ENCODE data around the gene POLDIP3.

The POLDIP3 gene

DNA sequence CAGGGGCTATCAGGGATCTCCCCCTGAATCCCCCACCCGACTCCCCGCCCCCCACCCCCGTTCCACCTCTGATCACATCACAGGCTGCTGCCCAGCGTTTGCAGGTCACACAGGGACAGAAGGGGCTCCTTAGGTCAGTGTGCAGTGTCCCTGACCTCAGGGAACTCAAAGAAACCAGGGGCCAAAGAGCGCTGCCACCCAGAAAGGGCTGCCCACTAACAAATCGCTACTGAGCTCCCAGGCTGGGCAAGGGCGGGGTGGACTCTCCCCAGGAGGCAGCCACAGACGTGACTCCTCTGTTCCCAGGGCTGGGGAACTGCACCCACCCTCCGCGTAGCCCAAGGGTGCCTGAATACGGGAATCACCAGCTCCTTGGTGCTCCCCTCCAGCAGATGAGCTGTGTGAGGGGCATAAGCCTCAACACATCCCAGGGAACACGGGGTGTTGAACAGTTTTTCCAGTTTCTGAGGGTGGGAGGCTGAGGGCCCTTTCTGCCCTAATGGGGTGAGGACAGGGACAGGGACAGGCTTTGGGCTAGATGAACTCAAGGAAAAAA, 9.9 kb upstream of the POLDIP3 start:
- H3K4me3 ChIP-seq (ENCODE audit: low read depth, low read length): no peak overlapping the region
- no peak for DNase-seq (ENCODE audit: low read depth)
- TF ChIP-seq, protein P1, sequence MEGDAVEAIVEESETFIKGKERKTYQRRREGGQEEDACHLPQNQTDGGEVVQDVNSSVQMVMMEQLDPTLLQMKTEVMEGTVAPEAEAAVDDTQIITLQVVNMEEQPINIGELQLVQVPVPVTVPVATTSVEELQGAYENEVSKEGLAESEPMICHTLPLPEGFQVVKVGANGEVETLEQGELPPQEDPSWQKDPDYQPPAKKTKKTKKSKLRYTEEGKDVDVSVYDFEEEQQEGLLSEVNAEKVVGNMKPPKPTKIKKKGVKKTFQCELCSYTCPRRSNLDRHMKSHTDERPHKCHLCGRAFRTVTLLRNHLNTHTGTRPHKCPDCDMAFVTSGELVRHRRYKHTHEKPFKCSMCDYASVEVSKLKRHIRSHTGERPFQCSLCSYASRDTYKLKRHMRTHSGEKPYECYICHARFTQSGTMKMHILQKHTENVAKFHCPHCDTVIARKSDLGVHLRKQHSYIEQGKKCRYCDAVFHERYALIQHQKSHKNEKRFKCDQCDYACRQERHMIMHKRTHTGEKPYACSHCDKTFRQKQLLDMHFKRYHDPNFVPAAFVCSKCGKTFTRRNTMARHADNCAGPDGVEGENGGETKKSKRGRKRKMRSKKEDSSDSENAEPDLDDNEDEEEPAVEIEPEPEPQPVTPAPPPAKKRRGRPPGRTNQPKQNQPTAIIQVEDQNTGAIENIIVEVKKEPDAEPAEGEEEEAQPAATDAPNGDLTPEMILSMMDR (conservative IDR thresholded peaks at IDR 0.05; ENCODE audit: low read depth, low read length): no peak

DNA sequence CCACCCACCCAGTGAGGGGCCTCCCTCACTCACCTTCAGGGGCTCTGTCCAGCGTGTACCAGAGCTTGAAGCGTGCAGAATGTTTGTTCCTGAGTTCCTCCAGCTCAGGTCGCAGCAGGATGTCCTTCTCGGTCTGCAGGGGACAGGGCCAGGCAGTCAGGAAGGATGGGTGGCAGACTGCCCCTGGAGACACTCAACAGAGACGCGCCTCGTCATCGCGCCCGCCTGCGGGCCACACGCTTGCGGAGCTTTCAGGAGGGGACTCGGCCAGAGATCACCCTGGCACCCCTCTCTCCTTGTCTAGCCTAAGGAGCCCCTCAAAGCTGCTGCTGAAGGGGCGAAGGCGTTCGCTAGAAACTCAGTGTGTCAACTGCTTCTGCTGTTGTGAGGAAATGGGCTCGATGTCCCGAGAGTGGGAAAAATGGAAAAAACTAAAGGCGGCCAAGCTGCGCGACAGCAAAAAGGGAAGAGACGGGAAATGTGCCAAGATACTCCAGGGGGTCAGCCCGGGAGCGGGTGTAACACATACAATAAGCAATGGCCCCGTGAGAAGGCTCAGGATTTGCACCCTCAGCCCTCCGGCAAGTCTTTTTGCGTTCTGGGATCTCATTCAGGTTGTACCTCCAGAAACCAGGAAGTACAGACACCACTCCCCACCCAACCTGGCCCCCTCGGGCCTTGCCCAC, 9.2 kb upstream of the POLDIP3 start:
- TF ChIP-seq, protein P1 (conservative IDR thresholded peaks at IDR 0.05; ENCODE audit: low read depth, low read length): no peak
- no peak for DNase-seq (ENCODE audit: low read depth)
- no peak overlapping the region for H3K4me3 ChIP-seq (ENCODE audit: low read depth, low read length)

DNA sequence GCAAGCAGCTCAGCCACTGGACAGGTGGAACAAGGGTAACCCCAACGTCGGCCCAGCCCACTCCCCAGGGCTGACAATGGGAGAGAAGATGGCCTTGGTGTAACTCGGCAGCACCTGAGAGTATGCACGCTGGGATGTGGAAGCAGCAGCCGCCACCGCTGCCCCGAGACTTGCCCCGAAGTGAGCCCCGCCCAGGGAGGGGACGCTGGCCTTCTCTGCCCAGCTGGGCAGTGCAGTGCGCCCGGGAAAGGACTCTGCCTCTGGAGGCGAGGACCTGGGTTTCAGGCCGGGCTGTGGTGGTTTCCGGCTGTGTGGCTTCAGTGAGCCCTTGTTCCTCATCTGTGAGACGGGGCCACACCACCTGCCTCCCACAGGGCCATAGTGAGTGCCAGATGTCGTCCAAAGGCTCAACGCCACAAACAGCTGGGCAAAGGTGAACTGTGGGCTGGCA, 8.6 kb upstream of the POLDIP3 start:
- H3K4me3 ChIP-seq (ENCODE audit: low read depth, low read length): no peak overlapping the region
- TF ChIP-seq, protein P1 (conservative IDR thresholded peaks at IDR 0.05; ENCODE audit: low read depth, low read length): no peak
- no peak for DNase-seq (ENCODE audit: low read depth)

DNA sequence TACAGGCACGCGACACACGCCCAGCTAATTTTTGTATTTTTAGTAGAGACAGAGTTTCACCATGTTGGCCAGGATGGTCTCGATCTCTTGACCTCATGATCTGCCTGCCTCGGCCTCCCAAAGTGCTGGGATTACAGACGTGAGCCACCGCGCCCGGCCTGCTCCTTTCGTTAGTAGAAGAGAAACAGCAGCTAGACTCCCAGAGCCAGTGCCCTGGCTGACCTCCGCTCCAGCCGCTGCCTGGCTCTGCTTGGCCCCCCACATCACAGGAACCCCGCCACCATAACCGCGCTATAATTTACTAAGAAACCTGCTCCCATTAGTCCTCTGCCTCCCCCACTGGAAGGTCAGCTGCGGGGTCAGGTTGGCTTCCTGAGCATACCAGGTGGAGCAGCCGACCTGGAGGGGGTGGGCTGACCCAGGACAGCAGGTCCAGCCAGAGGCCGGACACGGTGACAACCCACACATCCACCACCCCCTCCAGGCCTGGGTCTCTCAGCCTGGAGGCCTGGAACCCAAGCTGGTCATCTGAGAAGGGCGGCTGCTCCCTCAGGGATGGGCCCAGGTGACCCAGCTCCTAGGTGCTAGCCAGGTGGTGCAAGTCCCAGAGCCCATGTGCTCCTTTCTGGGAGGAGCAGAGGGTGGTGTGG, 7.5 kb upstream of the POLDIP3 start:
- H3K4me3 ChIP-seq (ENCODE audit: low read depth, low read length): no peak overlapping the region
- TF ChIP-seq, protein P1 (conservative IDR thresholded peaks at IDR 0.05; ENCODE audit: low read depth, low read length): no peak
- DNase-seq (ENCODE audit: low read depth): no peak

DNA sequence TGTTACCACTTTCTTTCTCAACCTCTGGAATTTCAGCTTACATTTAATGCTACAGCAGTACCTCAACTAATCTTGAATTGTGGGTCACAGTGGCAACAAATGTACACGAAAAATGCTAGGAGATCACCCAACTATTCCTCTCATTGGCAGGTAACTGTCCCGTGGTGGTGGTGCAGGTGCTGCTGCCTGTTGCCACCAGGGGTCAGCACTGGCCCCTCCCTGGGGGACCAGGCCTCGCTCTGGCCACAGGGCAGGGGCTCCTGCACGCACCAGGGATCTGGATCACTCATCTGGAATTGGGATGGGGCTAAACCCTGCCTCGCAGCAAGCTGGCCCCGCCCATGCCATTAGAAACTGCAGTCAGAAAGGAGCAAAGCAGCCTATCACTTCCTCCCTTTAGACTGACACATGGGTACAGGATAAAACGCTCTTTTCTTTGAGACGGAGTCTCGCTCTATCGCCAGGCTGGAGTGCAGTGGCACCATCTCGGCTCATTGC, 6.9 kb upstream of the POLDIP3 start:
- TF ChIP-seq, protein P1 (conservative IDR thresholded peaks at IDR 0.05; ENCODE audit: low read depth, low read length): peak; percentile 95
- DNase-seq (ENCODE audit: low read depth): peak; percentile 68
- no peak overlapping the region for H3K4me3 ChIP-seq (ENCODE audit: low read depth, low read length)

DNA sequence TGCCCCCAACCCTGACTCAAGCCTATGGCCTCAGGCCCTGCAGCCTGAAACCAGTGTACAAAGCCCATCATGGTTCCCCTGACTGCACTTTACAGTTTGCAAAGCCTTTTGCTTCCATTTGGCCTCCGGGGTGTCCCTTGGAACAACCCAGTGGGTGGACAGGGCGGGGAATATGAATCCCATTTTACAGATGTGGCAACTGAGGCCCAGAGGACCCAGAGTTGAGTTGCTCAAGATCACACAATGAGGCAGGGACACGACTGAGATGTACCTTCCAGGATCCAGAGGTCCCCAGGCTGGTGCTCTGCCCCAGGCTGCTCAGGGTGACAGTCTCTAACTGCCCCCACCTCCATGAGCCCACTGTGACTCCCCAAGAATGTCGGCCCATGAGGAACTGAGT, 5.4 kb upstream of the POLDIP3 start:
- DNase-seq (ENCODE audit: low read depth): no peak
- TF ChIP-seq, protein P1 (conservative IDR thresholded peaks at IDR 0.05; ENCODE audit: low read depth, low read length): no peak
- H3K4me3 ChIP-seq (ENCODE audit: low read depth, low read length): no peak overlapping the region
